ENCODE results near the gene ARRDC5.
"Not testable (repeated sequence)": the region's sequence is repeated elsewhere in the genome, so short reads cannot be mapped to it uniquely, and the experiment has no call there.

GRCh38 chr19:4892962-4893361, 9.7 kb downstream of the ARRDC5 start:
- not testable (repeated sequence) for TF ChIP-seq CTCF (tag by site-specific recombination; IDR thresholded peaks at IDR 0.05); ZIC2 (tag by site-specific recombination; IDR thresholded peaks at IDR 0.05); ZNF785 (tag by site-specific recombination; IDR thresholded peaks at IDR 0.05); GFI1B (tag by site-specific recombination; IDR thresholded peaks at IDR 0.05); ZNF223 (tag by site-specific recombination; IDR thresholded peaks at IDR 0.05); BCL11A (tag by site-specific recombination; IDR thresholded peaks at IDR 0.05; ENCODE audit: low read depth); ZNF274 (IDR thresholded peaks at IDR 0.05; ENCODE audit: low read length); ZNF274 (tag by site-specific recombination; IDR thresholded peaks at IDR 0.05; ENCODE audit: borderline replicate concordance); ZNF513 (tag by site-specific recombination; IDR thresholded peaks at IDR 0.05); ZNF121 (tag by site-specific recombination; IDR thresholded peaks at IDR 0.05); ZSCAN5A (tag by site-specific recombination; IDR thresholded peaks at IDR 0.05); ZNF211 (tag by site-specific recombination; IDR thresholded peaks at IDR 0.05; ENCODE audit: low read depth); ZNF777 (tag by site-specific recombination; IDR thresholded peaks at IDR 0.05; ENCODE audit: borderline replicate concordance); ZNF488 (tag by site-specific recombination; IDR thresholded peaks at IDR 0.05)

Data from HEK293 (cell line).